Measurements from ENCODE around the gene PWWP2B.

DNA sequence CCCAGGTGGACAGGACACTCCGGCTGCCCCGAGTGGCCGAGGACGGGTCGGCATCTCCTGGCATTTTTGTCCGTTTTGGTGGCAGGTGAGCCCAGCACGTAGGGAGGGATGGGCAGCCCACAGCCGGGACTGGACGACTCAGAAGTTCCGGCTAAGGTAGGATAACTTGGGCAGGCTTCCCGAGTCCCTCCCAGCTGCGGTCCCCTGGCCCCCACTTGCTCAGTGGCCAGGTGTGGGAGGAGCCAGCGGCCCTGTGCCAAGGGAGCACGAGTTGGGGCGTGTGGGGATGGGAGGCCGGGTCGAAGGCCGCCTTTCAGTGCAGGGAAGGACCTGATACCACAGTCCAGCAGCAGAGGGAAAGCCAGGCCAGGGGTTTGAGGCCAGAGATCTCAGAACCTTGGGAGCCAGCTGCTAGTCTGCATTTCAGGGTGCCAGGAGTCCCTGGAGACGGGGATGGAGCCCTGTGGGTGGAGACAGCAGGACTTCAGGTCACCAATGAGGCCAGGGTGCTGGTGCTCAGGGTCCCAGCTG is 58.5 kb downstream of the PWWP2B start:
- TF ChIP-seq CTCF (IDR thresholded peaks at IDR 0.05): no peak
- no peak for TF ChIP-seq POLR2A (IDR thresholded peaks at IDR 0.05)
- no peak for TF ChIP-seq EP300 (IDR thresholded peaks at IDR 0.05; ENCODE audit: low read depth)
